K562 (cell line): ENCODE measurements around the gene PNPLA7. TPM values are rescaled to one million over a fixed set of nuclear protein-coding genes. Genes with fewer than 3 reads are reported as not detected.

Source experiments
- CBX8 ChIP-seq: fragments of 200-600 bp; sonication (generic); IDR thresholded peaks from 2 replicates; pipeline ENCODE4 v1.6.1; 2012; ENCODE audit warnings: borderline replicate concordance, mixed run types, low read depth, mild to moderate bottlenecking, moderate library complexity, mixed read lengths, low read length, control low read depth, inconsistent platforms; ENCODE audit not compliant: poor library complexity, severe bottlenecking; ENCODE audit errors: extremely low read depth
- CREM ChIP-seq: IDR thresholded peaks from 2 replicates; pipeline ENCODE4 v1.6.1; 2014; ENCODE audit warnings: antibody characterized with exemption, low read depth
- E2F3 ChIP-seq: fragments of 250-450 bp; sonication (Bioruptor Pico); IDR thresholded peaks from 2 replicates; pipeline ENCODE4 v1.4.0; 2020; ENCODE audit warnings: mild to moderate bottlenecking
- FOSL1 ChIP-seq: fragments of 200-800 bp; sonication (Bioruptor generic); conservative IDR thresholded peaks from 2 replicates; pipeline ENCODE4 v1.6.1; 2016; ENCODE audit warnings: missing genetic modification characterization, missing compliant biosample characterization
- HDGF ChIP-seq: fragments of 450-650 bp; IDR thresholded peaks from 2 replicates; pipeline ENCODE4 v1.6.1; 2016
- KAT7 ChIP-seq: sonication (generic); formaldehyde crosslinking; IDR thresholded peaks from 2 replicates; pipeline ENCODE4 v1.8.0; 2022; ENCODE audit warnings: missing genetic modification reagents, mild to moderate bottlenecking, borderline replicate concordance
- MEF2D ChIP-seq: conservative IDR thresholded peaks from 2 replicates; pipeline ENCODE4 v1.6.1; 2016; ENCODE audit warnings: low read depth, missing genetic modification characterization, missing compliant biosample characterization
- OTX1 ChIP-seq: fragments of 450-650 bp; formaldehyde crosslinking; IDR thresholded peaks from 2 replicates; pipeline ENCODE4 v1.4.0; 2022; ENCODE audit warnings: mild to moderate bottlenecking
- SIN3A ChIP-seq, 2 experiments: fragments of 150-350 bp in 1 of 2; IDR thresholded peaks; 2 replicates each; pipeline ENCODE4 v1.6.1; 2011 to 2016; ENCODE audit warnings: borderline replicate concordance in 2 of 2, low read depth in 2 of 2, low read length in 2 of 2, mild to moderate bottlenecking in 2 of 2, moderate library complexity in 2 of 2; ENCODE audit not compliant: control insufficient read depth in 1 of 2
- SOX6 ChIP-seq: fragments of 450-650 bp; IDR thresholded peaks from 2 replicates; pipeline ENCODE4 v1.6.1; 2014; ENCODE audit warnings: mild to moderate bottlenecking
- TAF9B ChIP-seq: fragments of 450-650 bp; IDR thresholded peaks from 2 replicates; pipeline ENCODE4 v1.6.1; 2018; ENCODE audit warnings: mild to moderate bottlenecking; ENCODE audit not compliant: partially characterized antibody
- TCFL5 ChIP-seq: fragments of 250-450 bp; sonication (Bioruptor Pico); conservative IDR thresholded peaks from 2 replicates; pipeline ENCODE4 v1.6.1; 2021; ENCODE audit warnings: mild to moderate bottlenecking, moderate library complexity, matching md5 sums
- TOE1 ChIP-seq, 2 experiments: fragments of 450-650 bp in 1 of 2; sonication (generic) in 1 of 2; formaldehyde crosslinking in 1 of 2; IDR thresholded peaks; 2 replicates each; pipeline versions ENCODE4 v1.7.1 to v1.8.0; 2016 to 2022; ENCODE audit warnings: borderline replicate concordance in 2 of 2, mild to moderate bottlenecking in 2 of 2, antibody characterized with exemption in 1 of 2, inconsistent platforms in 1 of 2, low read depth in 1 of 2, missing genetic modification reagents in 1 of 2, moderate library complexity in 1 of 2
- ZNF224 ChIP-seq: sonication (generic); formaldehyde crosslinking; IDR thresholded peaks from 2 replicates; pipeline ENCODE4 v1.8.0; 2022; ENCODE audit warnings: mild to moderate bottlenecking, missing genetic modification reagents
- ZNF583 ChIP-seq: fragments of 250-450 bp; sonication (Bioruptor Pico); IDR thresholded peaks from 2 replicates; pipeline ENCODE4 v1.4.0; 2020
- polyA plus RNA-seq, 8 experiments: library from polyadenylated mRNA; depleted of rRNA in 4 of 8; stranded (reverse) in 5 of 8; unstranded in 3 of 8; fragments of >200 nt; fragmentation: Nextera tagmentation in 2 of 8; fragmentation: Illumina TruSeq in 1 of 8; extraction: Ambion mirVana in 2 of 8; extraction: Trizol in 1 of 8; gene quantifications; 2 replicates each; pipeline versions ENCODE4 v1.2.1 to v1.2.3, GENCODE V29; 2011 to 2014; ENCODE audit warnings: inconsistent platforms in 1 of 8, missing spikeins in 1 of 8
- total RNA-seq, 7 experiments: library from RNA; depleted of rRNA in 6 of 7; stranded (reverse); fragments of >200 nt in 6 of 7; fragmentation: Illumina TruSeq in 2 of 7; extraction: Trizol in 2 of 7; gene quantifications; 2 replicates each; pipeline versions ENCODE4 v1.2.1 to v1.2.3, GENCODE V29; 2011 to 2021; ENCODE audit warnings: low replicate concordance in 1 of 7
- TF ChIP-seq, protein P1 (sequence below): sonication (generic); formaldehyde crosslinking; IDR thresholded peaks from 2 replicates; pipeline ENCODE4 v1.8.0; 2023; ENCODE audit warnings: mild to moderate bottlenecking, missing genetic modification reagents
- TF ChIP-seq, protein P2 (sequence below), 2 experiments: fragments of 450-650 bp; IDR thresholded peaks; 2 replicates each; pipeline ENCODE4 v1.6.1; 2016
- TF ChIP-seq, protein P3 (sequence below): fragments of 450-650 bp; IDR thresholded peaks from 2 replicates; pipeline ENCODE4 v1.6.1; 2016; ENCODE audit warnings: antibody characterized with exemption
- TF ChIP-seq, protein P4 (sequence below): fragments of 250-450 bp; sonication (Bioruptor Pico); IDR thresholded peaks from 2 replicates; pipeline ENCODE4 v1.8.0; 2021; ENCODE audit warnings: mild to moderate bottlenecking, moderate library complexity

The PNPLA7 gene
- total and polyA plus RNA-seq, 9 of the 15 experiments (the other 6 are each of a cell fraction or from before 2014, with no cell fraction given): 0.01 to 0.85 (median 0.19) TPM; not detected in 1

DNA sequence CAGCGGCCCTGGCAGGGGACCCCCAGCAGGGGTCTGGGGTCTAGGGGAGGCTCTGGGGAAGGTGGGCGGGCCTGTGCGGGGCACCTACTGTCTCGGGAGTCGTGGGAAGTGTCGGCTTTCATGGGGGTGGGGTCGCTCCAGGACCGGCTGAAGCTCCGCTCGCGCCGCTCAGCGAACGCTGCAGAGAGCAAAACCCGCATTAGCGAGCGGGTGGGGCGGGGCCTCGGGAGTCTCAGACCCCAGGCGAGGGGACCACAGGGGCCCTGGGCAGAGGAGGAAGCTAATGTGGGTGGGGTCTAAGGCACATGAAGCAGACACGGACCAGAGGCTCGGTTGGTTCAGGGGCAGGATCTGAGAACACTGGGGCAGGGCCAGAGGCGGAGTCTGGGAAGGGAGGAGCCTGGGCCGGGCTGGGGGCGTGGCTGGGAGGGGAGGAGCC, 96.5 kb downstream of the PNPLA7 start (continued):
- TF ChIP-seq, protein P1, sequence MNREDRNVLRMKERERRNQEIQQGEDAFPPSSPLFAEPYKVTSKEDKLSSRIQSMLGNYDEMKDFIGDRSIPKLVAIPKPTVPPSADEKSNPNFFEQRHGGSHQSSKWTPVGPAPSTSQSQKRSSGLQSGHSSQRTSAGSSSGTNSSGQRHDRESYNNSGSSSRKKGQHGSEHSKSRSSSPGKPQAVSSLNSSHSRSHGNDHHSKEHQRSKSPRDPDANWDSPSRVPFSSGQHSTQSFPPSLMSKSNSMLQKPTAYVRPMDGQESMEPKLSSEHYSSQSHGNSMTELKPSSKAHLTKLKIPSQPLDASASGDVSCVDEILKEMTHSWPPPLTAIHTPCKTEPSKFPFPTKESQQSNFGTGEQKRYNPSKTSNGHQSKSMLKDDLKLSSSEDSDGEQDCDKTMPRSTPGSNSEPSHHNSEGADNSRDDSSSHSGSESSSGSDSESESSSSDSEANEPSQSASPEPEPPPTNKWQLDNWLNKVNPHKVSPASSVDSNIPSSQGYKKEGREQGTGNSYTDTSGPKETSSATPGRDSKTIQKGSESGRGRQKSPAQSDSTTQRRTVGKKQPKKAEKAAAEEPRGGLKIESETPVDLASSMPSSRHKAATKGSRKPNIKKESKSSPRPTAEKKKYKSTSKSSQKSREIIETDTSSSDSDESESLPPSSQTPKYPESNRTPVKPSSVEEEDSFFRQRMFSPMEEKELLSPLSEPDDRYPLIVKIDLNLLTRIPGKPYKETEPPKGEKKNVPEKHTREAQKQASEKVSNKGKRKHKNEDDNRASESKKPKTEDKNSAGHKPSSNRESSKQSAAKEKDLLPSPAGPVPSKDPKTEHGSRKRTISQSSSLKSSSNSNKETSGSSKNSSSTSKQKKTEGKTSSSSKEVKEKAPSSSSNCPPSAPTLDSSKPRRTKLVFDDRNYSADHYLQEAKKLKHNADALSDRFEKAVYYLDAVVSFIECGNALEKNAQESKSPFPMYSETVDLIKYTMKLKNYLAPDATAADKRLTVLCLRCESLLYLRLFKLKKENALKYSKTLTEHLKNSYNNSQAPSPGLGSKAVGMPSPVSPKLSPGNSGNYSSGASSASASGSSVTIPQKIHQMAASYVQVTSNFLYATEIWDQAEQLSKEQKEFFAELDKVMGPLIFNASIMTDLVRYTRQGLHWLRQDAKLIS: no peak
- no peak for TF ChIP-seq MEF2D (tag)
- TF ChIP-seq SOX6: no peak
- TF ChIP-seq CREM: no peak
- no peak for TF ChIP-seq ZNF583 (CRISPR knock-in tag)
- no peak for TF ChIP-seq FOSL1 (tag)
- no peak for TF ChIP-seq ZNF224 (CRISPR knock-in tag)
- TF ChIP-seq TOE1 (IDR thresholded peaks at IDR 0.05; ENCODE audit: borderline replicate concordance): no peak
- no peak for TF ChIP-seq TOE1 (CRISPR knock-in tag; IDR thresholded peaks at IDR 0.05; ENCODE audit: borderline replicate concordance, low read depth)
- no peak for TF ChIP-seq E2F3 (CRISPR knock-in tag)
- TF ChIP-seq OTX1 (CRISPR knock-in tag): 0 out of 2 replicates have a peak, but pooled peaks have one; percentile 25
- no peak for TF ChIP-seq SIN3A (IDR thresholded peaks at IDR 0.05; ENCODE audit: borderline replicate concordance in 2 of 2, control insufficient read depth in 1 of 2, low read depth in 2 of 2, low read length in 2 of 2)
- TF ChIP-seq, protein P2, sequence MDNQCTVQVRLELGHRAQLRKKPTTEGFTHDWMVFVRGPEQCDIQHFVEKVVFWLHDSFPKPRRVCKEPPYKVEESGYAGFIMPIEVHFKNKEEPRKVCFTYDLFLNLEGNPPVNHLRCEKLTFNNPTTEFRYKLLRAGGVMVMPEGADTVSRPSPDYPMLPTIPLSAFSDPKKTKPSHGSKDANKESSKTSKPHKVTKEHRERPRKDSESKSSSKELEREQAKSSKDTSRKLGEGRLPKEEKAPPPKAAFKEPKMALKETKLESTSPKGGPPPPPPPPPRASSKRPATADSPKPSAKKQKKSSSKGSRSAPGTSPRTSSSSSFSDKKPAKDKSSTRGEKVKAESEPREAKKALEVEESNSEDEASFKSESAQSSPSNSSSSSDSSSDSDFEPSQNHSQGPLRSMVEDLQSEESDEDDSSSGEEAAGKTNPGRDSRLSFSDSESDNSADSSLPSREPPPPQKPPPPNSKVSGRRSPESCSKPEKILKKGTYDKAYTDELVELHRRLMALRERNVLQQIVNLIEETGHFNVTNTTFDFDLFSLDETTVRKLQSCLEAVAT (IDR thresholded peaks at IDR 0.05): 0 out of 4 replicates have a peak, but pooled peaks of 1 of the 2 experiments have one; percentile 33
- TF ChIP-seq TCFL5 (CRISPR knock-in tag): no peak
- no peak for TF ChIP-seq HDGF
- TF ChIP-seq, protein P3, sequence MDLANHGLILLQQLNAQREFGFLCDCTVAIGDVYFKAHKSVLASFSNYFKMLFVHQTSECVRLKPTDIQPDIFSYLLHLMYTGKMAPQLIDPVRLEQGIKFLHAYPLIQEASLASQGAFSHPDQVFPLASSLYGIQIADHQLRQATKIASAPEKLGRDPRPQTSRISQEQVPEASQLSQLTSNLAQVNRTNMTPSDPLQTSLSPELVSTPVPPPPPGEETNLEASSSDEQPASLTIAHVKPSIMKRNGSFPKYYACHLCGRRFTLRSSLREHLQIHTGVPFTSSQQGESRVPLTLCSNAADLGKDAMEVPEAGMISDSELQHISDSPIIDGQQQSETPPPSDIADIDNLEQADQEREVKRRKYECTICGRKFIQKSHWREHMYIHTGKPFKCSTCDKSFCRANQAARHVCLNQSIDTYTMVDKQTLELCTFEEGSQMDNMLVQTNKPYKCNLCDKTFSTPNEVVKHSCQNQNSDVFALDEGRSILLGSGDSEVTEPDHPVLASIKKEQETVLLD: 0 out of 2 replicates have a peak, but pooled peaks have one; percentile 16
- no peak for TF ChIP-seq TAF9B
- TF ChIP-seq, protein P4, sequence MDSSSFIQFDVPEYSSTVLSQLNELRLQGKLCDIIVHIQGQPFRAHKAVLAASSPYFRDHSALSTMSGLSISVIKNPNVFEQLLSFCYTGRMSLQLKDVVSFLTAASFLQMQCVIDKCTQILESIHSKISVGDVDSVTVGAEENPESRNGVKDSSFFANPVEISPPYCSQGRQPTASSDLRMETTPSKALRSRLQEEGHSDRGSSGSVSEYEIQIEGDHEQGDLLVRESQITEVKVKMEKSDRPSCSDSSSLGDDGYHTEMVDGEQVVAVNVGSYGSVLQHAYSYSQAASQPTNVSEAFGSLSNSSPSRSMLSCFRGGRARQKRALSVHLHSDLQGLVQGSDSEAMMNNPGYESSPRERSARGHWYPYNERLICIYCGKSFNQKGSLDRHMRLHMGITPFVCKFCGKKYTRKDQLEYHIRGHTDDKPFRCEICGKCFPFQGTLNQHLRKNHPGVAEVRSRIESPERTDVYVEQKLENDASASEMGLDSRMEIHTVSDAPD (CRISPR knock-in tag): no peak
- no peak for TF ChIP-seq KAT7 (CRISPR knock-in tag)
- TF ChIP-seq CBX8: no peak
